ENCODE measurements around the gene TPRG1L.

GRCh38 chr1:3674100-3675094 is 49.6 kb downstream of the TPRG1L start:
- TF ChIP-seq YBX1 (IDR thresholded peaks at IDR 0.05) = no peak
- TF ChIP-seq NFIC (IDR thresholded peaks at IDR 0.05; ENCODE audit: low read depth, low read length) = no peak
- no peak for TF ChIP-seq NFYB (IDR thresholded peaks at IDR 0.05; ENCODE audit: insufficient read depth, low read depth, low read length)
- no peak for TF ChIP-seq ZNF207 (IDR thresholded peaks at IDR 0.05; ENCODE audit: borderline replicate concordance)
- TF ChIP-seq MAX (IDR thresholded peaks at IDR 0.05; ENCODE audit: low read depth, low read length) = peak; percentile 54
- TF ChIP-seq CREM (IDR thresholded peaks at IDR 0.05; ENCODE audit: low read depth) = 0 out of 2 replicates have a peak, but pooled peaks have one; percentile 41
- TF ChIP-seq POLR2A (IDR thresholded peaks at IDR 0.05; ENCODE audit: low read depth, low read length) = peak; percentile 18
- TF ChIP-seq YY1 (IDR thresholded peaks at IDR 0.05; ENCODE audit: low read depth, low read length) = peak; percentile 55
- peak; percentile 42; the same call in 1 of the 2 replicates for TF ChIP-seq CHD2 (IDR thresholded peaks at IDR 0.05; ENCODE audit: borderline replicate concordance, low read depth, low read length)
- no peak for TF ChIP-seq CTCF (IDR thresholded peaks at IDR 0.05 in 2 of 3, conservative IDR thresholded peaks at IDR 0.05 in 1 of 3; ENCODE audit: control insufficient read depth in 2 of 3, extremely low read depth in 1 of 3, insufficient read depth in 1 of 3, low read depth in 3 of 3, low read length in 3 of 3)
- no peak for TF ChIP-seq EZH2 (IDR thresholded peaks at IDR 0.05; ENCODE audit: borderline replicate concordance, control insufficient read depth, low read depth, low read length)
- no peak for TF ChIP-seq KDM1A (IDR thresholded peaks at IDR 0.05; ENCODE audit: borderline replicate concordance)
- TF ChIP-seq TAF1 (IDR thresholded peaks at IDR 0.05; ENCODE audit: borderline replicate concordance, low read depth, low read length) = no peak

All from GM12878 (cell line).